ENCODE data around the gene TRERF1.

The TRERF1 gene

DNA sequence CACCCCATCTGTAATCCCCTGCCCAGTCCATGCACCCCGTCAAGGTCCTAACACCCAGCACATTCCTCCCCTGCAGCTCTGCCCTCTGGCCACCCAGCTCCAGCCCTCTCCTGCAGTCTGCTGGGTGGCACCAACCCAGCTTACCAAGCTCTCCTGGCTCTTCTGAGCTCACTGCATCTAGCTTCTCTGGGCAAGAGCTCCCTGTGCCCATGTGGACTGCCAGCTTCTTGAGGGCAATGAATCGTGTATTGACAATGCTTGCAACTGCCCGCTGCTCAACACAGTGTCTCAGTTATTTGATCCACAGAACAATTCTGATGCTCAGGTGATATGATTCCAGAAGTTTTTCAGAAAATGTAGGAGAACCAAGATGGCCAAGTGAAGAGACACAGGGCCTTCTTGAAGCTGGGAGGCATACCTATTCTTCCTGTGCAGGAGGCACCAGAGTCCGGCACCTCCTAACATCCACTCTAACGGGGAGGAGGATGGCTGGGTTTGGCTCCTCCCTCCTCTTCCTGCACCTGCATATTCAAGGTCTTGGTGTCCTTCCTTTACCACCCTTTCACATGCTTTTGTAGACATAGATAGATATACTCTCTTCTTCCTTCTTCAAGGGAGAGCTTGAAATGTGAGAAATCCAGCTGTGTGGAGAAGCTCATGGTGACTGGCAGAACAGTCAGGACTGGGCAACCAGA, 85.6 kb downstream of the TRERF1 start:
- no peak overlapping the region for H3K4me3 Mint-ChIP-seq
- peak overlapping the region; percentile 93 for H3K27ac Mint-ChIP-seq

DNA sequence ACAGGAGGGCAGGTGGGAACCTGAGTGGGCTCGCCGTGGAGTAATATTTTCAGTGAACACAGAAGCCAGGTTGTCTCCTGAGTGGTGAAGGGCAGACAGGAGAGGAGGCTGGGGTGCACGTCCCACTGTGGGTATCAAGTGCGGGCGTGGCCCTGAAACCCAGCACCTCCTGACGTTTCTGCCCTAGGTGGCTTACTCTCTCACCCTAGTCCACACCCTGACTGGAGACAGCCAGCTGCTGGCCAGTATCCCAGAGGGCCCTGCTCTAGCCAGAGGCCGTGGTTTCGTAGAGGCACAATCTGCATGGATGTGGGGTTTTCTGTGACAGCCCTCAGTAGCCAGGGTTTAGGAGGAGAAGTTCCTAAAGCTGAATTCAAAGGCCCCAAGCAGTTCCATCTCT, 86.7 kb downstream of the TRERF1 start:
- no peaks in the 10 kb centered on the region for H3K27me3 Mint-ChIP-seq
- H3K4me3 Mint-ChIP-seq, result no peak overlapping the region
- peaks cover 22% of the 10 kb centered on the region for H3K36me3 Mint-ChIP-seq (ENCODE audit: low read depth)
- no peaks in the 10 kb centered on the region for H3K9me3 Mint-ChIP-seq
- peaks cover 67% of the 10 kb centered on the region for H3K4me1 Mint-ChIP-seq (ENCODE audit: low read depth)
- H3K27ac Mint-ChIP-seq, result peak overlapping the region; percentile 4
- DNase-seq, result peak; percentile 31

More for the DNA sequence above, 85.6 kb downstream of the TRERF1 start:
- Mint-ChIP-seq H3K4me1 (ENCODE audit: low read depth) (peaks cover 70% of the 10 kb centered on the region), H3K36me3 (ENCODE audit: low read depth) (peaks cover 16% of the 10 kb centered on the region), H3K27me3 (no peaks in the 10 kb centered on the region), H3K9me3 (no peaks in the 10 kb centered on the region)
- DNase-seq, result peak; percentile 29

DNA sequence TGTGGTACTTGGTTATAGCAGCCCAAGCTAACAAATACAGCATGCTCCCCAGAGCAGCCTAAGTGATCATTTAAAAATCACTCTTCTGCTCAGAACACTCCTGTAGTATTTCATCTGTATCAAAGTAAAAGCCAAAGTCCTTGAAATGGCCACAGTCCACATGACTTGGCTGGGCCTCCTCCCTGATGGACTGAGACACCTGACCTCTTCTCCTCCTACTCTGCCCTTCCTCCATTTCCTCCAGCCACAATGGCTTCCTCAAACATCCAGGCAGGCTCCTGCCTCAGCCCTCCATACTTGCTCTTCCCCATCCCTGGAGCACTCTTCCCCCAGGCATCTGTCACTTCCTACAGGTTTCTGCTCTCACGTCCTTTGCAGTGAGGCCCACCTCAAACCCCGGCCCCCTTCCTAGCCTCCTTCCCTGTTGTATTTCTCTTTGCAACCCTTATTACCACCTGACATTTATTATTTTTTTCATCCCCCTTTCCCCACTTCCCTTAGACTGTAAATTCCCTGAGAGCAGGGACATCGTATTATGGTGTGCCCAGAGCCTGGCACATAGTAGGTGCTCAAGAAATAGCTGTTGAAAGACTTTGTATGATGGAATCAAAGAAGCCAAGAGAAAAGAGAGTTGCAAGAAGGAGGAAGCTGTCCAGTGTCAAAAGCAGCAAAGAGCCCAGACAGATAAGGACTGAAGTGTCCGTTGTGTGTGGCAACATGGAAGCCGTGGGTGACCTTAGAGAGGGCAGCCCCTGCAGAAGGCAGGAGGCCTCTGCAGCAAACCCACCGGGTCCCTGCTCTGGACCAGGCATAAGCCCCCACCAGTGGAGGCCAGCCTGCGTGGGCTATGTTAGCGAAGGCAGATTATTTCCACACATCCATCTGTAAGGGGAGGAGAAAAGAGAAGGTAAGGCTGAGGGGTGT, 87.5 kb downstream of the TRERF1 start:
- Mint-ChIP-seq H3K36me3 (ENCODE audit: low read depth) (peaks cover 24% of the 10 kb centered on the region), H3K9me3 (no peaks in the 10 kb centered on the region), H3K4me1 (ENCODE audit: low read depth) (peaks cover 61% of the 10 kb centered on the region), H3K4me3 (no peak overlapping the region), H3K27ac (no peak overlapping the region), H3K27me3 (no peaks in the 10 kb centered on the region)
- DNase-seq, result peak; percentile 29

DNA sequence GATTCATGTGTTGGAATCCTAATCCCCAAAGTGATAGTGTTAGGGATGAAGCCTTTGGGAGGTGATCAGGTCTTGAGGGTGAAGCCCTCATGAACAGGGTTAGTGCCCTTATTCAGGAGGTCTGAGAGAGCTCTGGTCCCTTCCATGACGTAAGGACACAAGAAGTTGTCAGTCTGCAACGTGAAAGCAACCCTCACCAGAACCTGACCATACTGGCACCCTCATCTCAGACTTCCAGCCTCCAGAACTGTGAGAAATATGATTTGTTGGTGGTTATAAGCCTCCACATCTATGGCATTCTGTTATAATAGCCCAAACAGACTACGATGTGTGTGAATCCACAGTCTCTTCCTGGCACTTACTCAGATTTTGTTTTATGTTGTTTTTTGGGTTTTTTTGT, 90.7 kb downstream of the TRERF1 start:
- no peak overlapping the region for H3K27ac Mint-ChIP-seq
- H3K4me1 Mint-ChIP-seq (ENCODE audit: low read depth), result peaks cover 52% of the 10 kb centered on the region
- no peaks in the 10 kb centered on the region for H3K27me3 Mint-ChIP-seq
- H3K4me3 Mint-ChIP-seq, result no peak overlapping the region
- peaks cover 34% of the 10 kb centered on the region for H3K36me3 Mint-ChIP-seq (ENCODE audit: low read depth)
- H3K9me3 Mint-ChIP-seq, result no peaks in the 10 kb centered on the region
- DNase-seq, result peak; percentile 7

DNA sequence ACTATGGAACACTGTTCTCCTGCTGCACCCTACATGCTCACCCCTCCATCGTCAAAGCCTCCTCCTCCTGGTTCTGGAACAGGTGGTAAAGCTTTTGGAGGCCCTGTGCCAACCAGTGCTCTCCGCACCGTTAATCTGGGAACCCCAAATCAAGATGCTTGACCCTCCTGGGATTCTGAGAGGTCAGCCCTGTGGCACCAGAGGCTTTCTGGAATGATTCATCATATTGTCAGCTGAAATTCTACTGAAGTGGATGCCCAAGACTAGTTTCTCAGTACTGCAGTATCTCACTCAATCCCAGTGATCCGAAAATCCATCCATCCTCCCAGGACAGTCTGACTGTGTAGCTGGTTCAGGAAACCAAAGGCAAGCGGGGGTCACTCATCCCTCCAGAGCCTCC, 92.7 kb downstream of the TRERF1 start:
- Mint-ChIP-seq H3K36me3 (ENCODE audit: low read depth) (peaks cover 38% of the 10 kb centered on the region), H3K4me3 (no peak overlapping the region), H3K9me3 (no peaks in the 10 kb centered on the region), H3K4me1 (ENCODE audit: low read depth) (peaks cover 34% of the 10 kb centered on the region), H3K27ac (peak overlapping the region; percentile 87), H3K27me3 (no peaks in the 10 kb centered on the region)
- DNase-seq, result peak; percentile 19

DNA sequence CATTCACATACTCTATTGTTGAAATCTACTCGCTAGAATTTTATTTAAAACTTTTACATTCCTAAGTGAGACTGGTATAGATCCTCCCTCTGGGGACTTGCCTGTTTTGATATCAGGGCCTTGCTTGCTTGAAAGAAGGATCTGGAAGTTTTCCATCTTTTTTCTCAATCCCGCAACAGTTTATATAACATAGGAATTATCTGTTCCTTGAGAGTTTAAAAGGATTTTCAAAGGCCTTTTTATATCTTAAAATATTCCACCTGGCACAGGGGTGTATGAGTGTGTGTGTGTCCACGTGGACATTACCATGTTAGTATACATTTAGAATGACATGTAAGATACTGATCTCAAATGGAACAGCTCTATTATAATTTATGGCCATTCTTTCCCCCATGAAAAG, 96.3 kb downstream of the TRERF1 start:
- no peak for DNase-seq
- peaks cover 20% of the 10 kb centered on the region for H3K36me3 Mint-ChIP-seq (ENCODE audit: low read depth)
- no peak overlapping the region for H3K27ac Mint-ChIP-seq
- H3K4me3 Mint-ChIP-seq, result no peak overlapping the region
- no peaks in the 10 kb centered on the region for H3K9me3 Mint-ChIP-seq
- H3K4me1 Mint-ChIP-seq (ENCODE audit: low read depth), result peaks cover 33% of the 10 kb centered on the region
- H3K27me3 Mint-ChIP-seq, result no peaks in the 10 kb centered on the region

DNA sequence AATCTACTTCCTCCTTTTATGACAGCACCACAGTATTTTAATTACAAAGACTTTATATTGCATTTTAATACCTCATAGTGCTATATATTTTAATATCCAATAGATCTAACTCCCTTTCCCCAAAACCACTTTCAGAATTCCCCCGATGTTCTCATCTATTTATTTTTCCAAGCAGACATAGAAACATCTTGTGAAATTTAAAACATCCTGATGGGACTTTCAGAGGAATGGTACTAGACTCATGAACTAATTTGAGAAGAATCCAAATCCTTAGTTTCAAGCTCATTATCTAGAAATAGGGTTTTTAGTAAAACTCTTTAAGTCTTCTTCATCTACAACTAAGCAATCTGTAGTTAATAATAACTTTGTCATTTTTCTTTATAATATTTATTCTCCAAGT, 97.0 kb downstream of the TRERF1 start:
- Mint-ChIP-seq H3K4me1 (ENCODE audit: low read depth) (peaks cover 34% of the 10 kb centered on the region), H3K36me3 (ENCODE audit: low read depth) (peaks cover 16% of the 10 kb centered on the region), H3K9me3 (no peaks in the 10 kb centered on the region), H3K27me3 (no peaks in the 10 kb centered on the region), H3K4me3 (no peak overlapping the region), H3K27ac (no peak overlapping the region)
- no peak for DNase-seq

DNA sequence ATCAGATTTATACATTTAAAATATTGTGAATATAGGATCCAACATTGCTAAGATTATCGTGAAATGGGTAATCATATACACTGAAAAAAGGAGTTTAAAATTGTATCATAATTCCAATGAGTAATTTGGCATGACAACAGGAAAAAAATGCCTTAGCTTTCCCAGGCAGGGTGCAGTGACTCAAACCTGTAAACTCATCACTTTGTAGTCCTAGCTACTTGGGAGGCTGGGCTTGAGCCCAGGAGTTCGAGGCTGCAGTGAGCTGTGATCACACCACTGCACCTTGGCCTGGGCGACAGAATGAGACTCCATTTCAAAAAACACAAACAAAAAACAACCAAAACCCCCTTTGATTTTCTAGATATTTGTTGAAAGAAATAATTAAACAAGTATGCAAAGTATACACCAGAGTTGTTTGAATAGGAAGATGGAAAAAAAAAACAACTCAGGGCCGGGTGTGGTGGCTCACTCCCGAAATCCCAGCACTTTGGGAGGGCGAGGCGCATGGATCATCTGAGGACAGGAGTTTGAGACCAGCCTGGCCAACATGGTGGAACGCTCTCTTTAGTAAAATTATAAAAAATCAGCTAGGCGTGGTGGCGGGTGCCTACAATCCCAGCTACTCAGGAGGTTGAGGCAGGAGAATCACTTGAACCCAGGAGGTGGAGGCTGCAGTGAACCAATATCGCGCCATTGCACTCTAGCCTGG, 98.7 kb downstream of the TRERF1 start:
- DNase-seq, result peak; percentile 3
- Mint-ChIP-seq H3K27me3 (no peaks in the 10 kb centered on the region), H3K9me3 (no peaks in the 10 kb centered on the region), H3K36me3 (ENCODE audit: low read depth) (peaks cover 16% of the 10 kb centered on the region), H3K4me3 (no peak overlapping the region), H3K4me1 (ENCODE audit: low read depth) (peaks cover 25% of the 10 kb centered on the region), H3K27ac (no peak overlapping the region)

DNA sequence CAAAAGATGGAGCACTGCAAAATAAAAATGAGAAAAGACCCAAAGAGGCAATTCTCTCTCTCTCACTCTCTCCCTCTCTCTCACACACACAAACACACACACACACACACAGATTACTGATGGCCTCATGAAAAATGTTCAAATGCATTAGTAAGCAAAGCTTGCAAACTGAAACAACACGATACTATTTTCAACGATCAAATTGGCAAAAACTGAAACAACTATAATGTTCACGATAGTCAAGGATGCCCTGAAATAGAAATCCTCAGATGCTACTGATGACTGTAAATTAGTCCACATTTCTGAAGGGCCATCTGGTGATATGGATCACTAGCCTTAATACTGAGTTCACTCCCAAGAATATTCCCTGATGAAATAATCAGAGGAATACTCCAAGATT, 100.8 kb downstream of the TRERF1 start:
- Mint-ChIP-seq H3K27ac (no peak overlapping the region), H3K4me1 (ENCODE audit: low read depth) (peaks cover 30% of the 10 kb centered on the region), H3K27me3 (no peaks in the 10 kb centered on the region), H3K4me3 (no peak overlapping the region), H3K36me3 (ENCODE audit: low read depth) (peaks cover 12% of the 10 kb centered on the region), H3K9me3 (no peaks in the 10 kb centered on the region)
- no peak for DNase-seq

DNA sequence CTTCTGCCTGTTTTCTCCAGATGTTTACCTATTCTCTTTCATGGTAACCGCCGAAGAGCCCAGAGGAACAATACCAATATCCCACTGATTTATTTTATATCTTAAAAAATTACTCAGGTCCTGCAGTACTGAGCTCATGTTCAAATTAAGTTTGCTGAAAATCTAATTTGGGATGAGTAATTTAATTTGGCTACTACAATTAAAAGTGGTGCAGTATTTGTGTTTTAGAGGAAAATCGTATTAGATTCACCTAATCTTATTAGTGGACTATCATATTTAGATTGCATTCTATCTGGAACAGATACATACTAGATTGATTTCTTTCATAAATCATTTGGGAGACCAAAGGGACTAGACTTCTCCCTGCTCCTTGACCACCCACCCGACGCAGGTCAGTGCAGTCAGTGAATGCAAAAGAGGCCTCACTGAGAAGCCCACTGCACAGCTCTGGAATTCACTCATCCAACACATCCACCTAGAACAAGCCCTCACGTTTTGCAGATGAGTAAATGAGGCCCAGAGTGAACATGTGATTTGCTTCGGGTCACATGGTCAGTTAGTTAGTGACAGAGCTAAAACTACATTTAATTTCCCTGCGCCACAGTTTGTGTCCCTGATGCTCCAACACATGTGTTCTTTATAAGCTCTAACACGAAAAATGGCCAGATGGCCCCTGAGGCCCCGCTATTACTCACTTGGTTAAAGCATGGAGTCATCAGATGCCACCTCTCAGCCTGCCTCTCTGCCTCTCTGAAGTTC, 101.8 kb downstream of the TRERF1 start:
- Mint-ChIP-seq H3K4me1 (ENCODE audit: low read depth) (peaks cover 37% of the 10 kb centered on the region), H3K27me3 (no peaks in the 10 kb centered on the region), H3K4me3 (no peak overlapping the region), H3K36me3 (ENCODE audit: low read depth) (peaks cover 10% of the 10 kb centered on the region), H3K9me3 (no peaks in the 10 kb centered on the region), H3K27ac (peak overlapping the region; percentile 38)
- DNase-seq, result peak; percentile 22

DNA sequence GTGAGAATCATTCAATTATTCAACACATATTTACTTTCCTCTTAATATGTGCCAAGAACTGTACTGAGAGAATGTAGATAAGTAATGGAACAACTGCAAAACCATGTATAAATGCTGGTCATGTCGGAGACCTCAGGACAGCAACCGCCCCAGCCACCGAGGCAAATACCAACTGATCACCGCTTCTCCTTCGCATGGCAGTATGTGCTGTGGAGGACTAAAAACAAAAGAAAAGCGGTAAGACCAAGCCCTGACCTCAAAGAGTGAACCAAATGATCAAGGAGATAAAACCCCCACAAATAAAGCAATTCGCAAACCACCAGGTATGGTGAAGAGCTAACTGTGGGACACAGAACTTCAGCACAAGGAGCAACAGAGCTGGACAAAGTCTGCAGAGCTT, 104.3 kb downstream of the TRERF1 start:
- Mint-ChIP-seq H3K27ac (no peak overlapping the region), H3K36me3 (ENCODE audit: low read depth) (peaks cover 30% of the 10 kb centered on the region), H3K4me3 (no peak overlapping the region), H3K27me3 (no peaks in the 10 kb centered on the region), H3K9me3 (no peaks in the 10 kb centered on the region), H3K4me1 (ENCODE audit: low read depth) (peaks cover 51% of the 10 kb centered on the region)
- DNase-seq, result peak; percentile 21

DNA sequence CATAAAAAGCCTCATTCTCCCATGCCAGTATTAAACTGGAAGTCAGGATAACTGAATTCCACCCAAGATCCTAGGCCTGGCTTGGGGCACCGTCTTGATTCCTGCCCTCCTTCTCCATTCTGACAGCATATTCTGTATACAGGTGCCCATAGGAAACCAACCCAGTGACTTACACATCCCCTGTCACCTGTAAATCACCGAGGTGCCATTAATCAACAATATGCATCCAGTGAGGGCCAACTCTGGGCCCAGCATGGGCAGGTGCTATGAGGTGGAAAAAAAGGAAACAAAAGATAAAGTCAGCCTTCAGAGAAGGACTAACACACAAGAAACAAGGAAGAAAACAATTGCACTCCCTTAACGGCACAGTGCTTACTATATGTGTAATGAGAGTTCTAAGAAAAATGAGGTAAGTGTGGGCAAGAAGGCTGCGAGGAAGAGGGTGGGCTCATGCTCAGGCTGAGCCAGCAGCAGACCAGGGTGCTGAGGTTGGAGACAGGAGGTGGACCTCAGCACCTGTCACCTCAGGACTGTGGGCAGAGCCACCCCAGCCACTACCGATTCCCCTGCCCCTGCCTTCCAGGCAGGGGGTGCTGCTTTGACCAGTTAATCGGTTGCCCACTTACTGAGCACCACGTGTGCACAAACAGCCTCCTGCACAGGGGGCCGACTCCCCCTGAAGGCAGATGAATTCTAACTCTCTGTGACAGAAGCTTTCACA, 105.9 kb downstream of the TRERF1 start:
- peak; percentile 51 for DNase-seq
- Mint-ChIP-seq H3K27ac (peak overlapping the region; percentile 83), H3K27me3 (no peaks in the 10 kb centered on the region), H3K9me3 (no peaks in the 10 kb centered on the region), H3K36me3 (ENCODE audit: low read depth) (peaks cover 36% of the 10 kb centered on the region), H3K4me1 (ENCODE audit: low read depth) (peaks cover 61% of the 10 kb centered on the region), H3K4me3 (peak overlapping the region; percentile 51)

DNA sequence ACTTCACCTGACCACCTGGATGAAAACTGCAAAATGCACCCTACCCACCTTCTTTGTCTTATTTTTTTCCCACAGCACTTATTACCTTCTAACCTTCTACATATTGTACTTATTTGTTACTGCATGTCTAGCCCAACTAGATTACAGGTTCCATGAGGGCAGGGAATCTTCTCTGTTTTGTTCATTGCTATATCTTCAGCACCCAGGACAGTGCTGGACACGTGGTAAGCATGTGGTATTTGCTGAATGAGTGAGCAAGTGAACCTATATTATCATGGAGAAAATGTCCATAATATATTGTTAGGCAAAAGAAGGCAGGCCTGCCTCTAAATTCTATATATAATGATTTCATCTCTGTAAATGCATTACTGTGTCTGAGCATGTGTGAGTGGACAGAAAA, 107.0 kb downstream of the TRERF1 start:
- peaks cover 41% of the 10 kb centered on the region for H3K36me3 Mint-ChIP-seq (ENCODE audit: low read depth)
- peak overlapping the region; percentile 13 for H3K4me3 Mint-ChIP-seq
- H3K27me3 Mint-ChIP-seq, result no peaks in the 10 kb centered on the region
- no peak for DNase-seq
- H3K27ac Mint-ChIP-seq, result no peak overlapping the region
- no peaks in the 10 kb centered on the region for H3K9me3 Mint-ChIP-seq
- peaks cover 69% of the 10 kb centered on the region for H3K4me1 Mint-ChIP-seq (ENCODE audit: low read depth)
